Trophoblast cell (in vitro differentiated cells and primary cell): ENCODE measurements around the gene DNAJB11.
A peak's percentile ranks its signal among the peaks of the same experiment; 100 is the strongest.

Experiments
- DNase-seq, 2 donors: peaks; one replicate each; pipeline ENCODE4 v3.0.0-alpha.2; 2016
- H2AFZ ChIP-seq: 2 replicates; pipeline ENCODE4 v1.6.1; 2013; ENCODE audit warnings: low read length, moderate library complexity, mild to moderate bottlenecking; ENCODE audit not compliant: insufficient read depth, poor library complexity
- H2AK5ac ChIP-seq: 2 replicates; pipeline ENCODE4 v1.6.1; 2013; ENCODE audit warnings: mild to moderate bottlenecking, low read length
- H2BK120ac ChIP-seq: 2 replicates; pipeline ENCODE4 v1.6.1; 2013; ENCODE audit warnings: low read length, mild to moderate bottlenecking, moderate library complexity; ENCODE audit not compliant: insufficient read depth, poor library complexity
- H2BK12ac ChIP-seq: 2 replicates; pipeline ENCODE4 v1.6.1; 2013; ENCODE audit warnings: mild to moderate bottlenecking, low read length, moderate library complexity
- H2BK5ac ChIP-seq: 2 replicates; pipeline ENCODE4 v1.6.1; 2013; ENCODE audit warnings: low read length, low read depth, moderate library complexity, mild to moderate bottlenecking; ENCODE audit not compliant: poor library complexity
- H3K14ac ChIP-seq: 2 replicates; pipeline ENCODE4 v1.6.1; 2013; ENCODE audit warnings: mild to moderate bottlenecking, low read length
- H3K18ac ChIP-seq: 2 replicates; pipeline ENCODE4 v1.6.1; 2013; ENCODE audit warnings: mild to moderate bottlenecking, low read length
- H3K23ac ChIP-seq: 2 replicates; pipeline ENCODE4 v1.6.1; 2013; ENCODE audit warnings: low read length
- H3K27ac ChIP-seq: 2 replicates; pipeline ENCODE4 v1.5.1; 2013; ENCODE audit warnings: low read depth, mild to moderate bottlenecking, inconsistent platforms, low read length, moderate library complexity
- H3K27me3 ChIP-seq: 2 replicates; pipeline ENCODE4 v1.6.1; 2013; ENCODE audit warnings: inconsistent platforms, mild to moderate bottlenecking, low read length, moderate library complexity; ENCODE audit not compliant: insufficient read depth
- H3K36me3 ChIP-seq, 2 experiments: 1 replicate in 1 of 2; 2 replicates in 1 of 2; pipeline ENCODE4 v1.6.1; 2013; ENCODE audit warnings: low read length in 2 of 2, mild to moderate bottlenecking in 2 of 2, moderate library complexity in 1 of 2; ENCODE audit not compliant: insufficient read depth in 2 of 2, control insufficient read depth in 1 of 2
- H3K4ac ChIP-seq: 2 replicates; pipeline ENCODE4 v1.6.1; 2013; ENCODE audit warnings: low read depth, mild to moderate bottlenecking, low read length, moderate library complexity
- H3K4me1 ChIP-seq, 2 experiments: 1 replicate in 1 of 2; 2 replicates in 1 of 2; pipeline ENCODE4 v1.6.1; 2013; ENCODE audit warnings: low read length in 2 of 2, mild to moderate bottlenecking in 2 of 2, moderate library complexity in 1 of 2; ENCODE audit not compliant: insufficient read depth in 2 of 2, control insufficient read depth in 1 of 2
- H3K4me2 ChIP-seq: 2 replicates; pipeline ENCODE4 v1.6.1; 2013; ENCODE audit warnings: inconsistent platforms, mild to moderate bottlenecking, low read length, moderate library complexity
- H3K4me3 ChIP-seq: 2 replicates; pipeline ENCODE4 v1.5.1; 2013; ENCODE audit warnings: mild to moderate bottlenecking, low read depth, low read length, inconsistent platforms
- H3K79me1 ChIP-seq: one replicate; pipeline ENCODE4 v1.6.1; 2013; ENCODE audit warnings: low read length
- H3K79me2 ChIP-seq: 2 replicates; pipeline ENCODE4 v1.6.1; 2013; ENCODE audit warnings: low read length, mild to moderate bottlenecking; ENCODE audit not compliant: control insufficient read depth, insufficient read depth, poor library complexity
- H3K9ac ChIP-seq: 2 replicates; pipeline ENCODE4 v1.6.1; 2013; ENCODE audit warnings: mild to moderate bottlenecking, low read length
- H3K9me3 ChIP-seq: 2 replicates; pipeline ENCODE4 v1.6.1; 2013; ENCODE audit warnings: low read depth, mild to moderate bottlenecking, control low read depth, inconsistent platforms, low read length; ENCODE audit not compliant: insufficient read depth
- H4K12ac ChIP-seq: 2 replicates; pipeline ENCODE4 v1.6.1; 2013; ENCODE audit warnings: low read depth, mild to moderate bottlenecking, low read length, moderate library complexity
- H4K8ac ChIP-seq: 2 replicates; pipeline ENCODE4 v1.6.1; 2013; ENCODE audit warnings: low read depth, mild to moderate bottlenecking, low read length, moderate library complexity
- H4K91ac ChIP-seq: one replicate; pipeline ENCODE4 v1.6.1; 2013; ENCODE audit warnings: low read depth, mild to moderate bottlenecking, low read length, moderate library complexity
- WGBS: extraction: QIAGEN DNeasy Blood & Tissue Kit; methylation state at CpG from one replicate; pipeline ENCODE4 v1.1.7; 2013; ENCODE audit warnings: missing lambda C conversion rate; ENCODE audit not compliant: insufficient read length, insufficient coverage; ENCODE audit errors: extremely low coverage; 5-methylcytosine and 5-hydroxymethylcytosine counted together

Gene DNAJB11

DNA sequence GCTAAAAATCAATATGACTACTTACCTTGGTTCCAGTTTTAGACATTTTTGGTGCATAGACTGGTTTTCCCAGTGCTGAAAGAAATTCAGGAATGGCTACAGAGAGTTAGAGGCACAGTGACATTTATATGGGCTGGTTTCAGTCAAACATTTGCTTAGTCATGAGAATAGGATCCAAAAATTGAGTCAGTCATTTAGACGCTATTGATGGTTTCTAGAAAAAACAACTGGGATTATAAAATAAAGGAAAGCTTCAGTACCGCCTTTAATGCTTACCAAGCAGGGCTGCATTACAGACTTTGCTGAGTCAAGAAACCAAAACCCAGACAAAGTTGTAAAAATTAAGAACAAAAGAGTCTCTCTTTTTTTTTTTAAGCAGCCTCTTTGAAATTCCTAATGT, 26.2 kb upstream of the DNAJB11 start, which contains the start of gene CRYGS:
TSS of gene CRYGS (minus strand) at position 100 of the 400 bp plus-strand sequence. CDS start at position 46, 54 bp downstream.
- Histone ChIP-seq H3K79me1 (no peaks in the 10 kb centered on the region), H3K27me3 (no peaks in the 10 kb centered on the region)
- WGBS = no CpG with 5 or more reads among the region's 2 CpGs

GRCh38 chr3:186549497-186549896, 21.0 kb upstream of the DNAJB11 start:
- no peak overlapping the region for H3K14ac ChIP-seq
- H2AFZ ChIP-seq = no peak overlapping the region
- H3K4me3 ChIP-seq = no peak overlapping the region
- H3K9ac ChIP-seq = no peak overlapping the region
- H2BK12ac ChIP-seq = no peak overlapping the region
- no peak overlapping the region for H3K27ac ChIP-seq
- no peaks in the 10 kb centered on the region for H3K79me2 ChIP-seq
- no peak overlapping the region for H4K12ac ChIP-seq
- no peak overlapping the region for H3K4ac ChIP-seq
- H4K91ac ChIP-seq = no peak overlapping the region
- H3K4me2 ChIP-seq = no peak overlapping the region
- no CpG with 5 or more reads among the region's 3 CpGs for WGBS
- no peak overlapping the region for H2AK5ac ChIP-seq
- no peak overlapping the region for H3K23ac ChIP-seq
- H3K79me1 ChIP-seq = no peaks in the 10 kb centered on the region
- no peak for DNase-seq
- no peaks in the 10 kb centered on the region for H3K9me3 ChIP-seq
- peaks cover 6 to 11% of the 10 kb centered on the region in 2 experiments for H3K36me3 ChIP-seq
- H3K18ac ChIP-seq = no peak overlapping the region
- no peak overlapping the region for H2BK120ac ChIP-seq
- H2BK5ac ChIP-seq = no peak overlapping the region
- H3K4me1 ChIP-seq = no peaks in the 10 kb centered on the region
- no peaks in the 10 kb centered on the region for H3K27me3 ChIP-seq
- no peak overlapping the region for H4K8ac ChIP-seq

More for the DNA sequence above, 26.2 kb upstream of the DNAJB11 start, which contains the start of gene CRYGS:
- no peak within 1 kb of the TSS for H3K27ac ChIP-seq
- no peaks in the 10 kb centered on the region for H3K4me1 ChIP-seq
- no peak within 1 kb of the TSS for H3K23ac ChIP-seq
- H4K12ac ChIP-seq = no peak within 1 kb of the TSS
- H2BK12ac ChIP-seq = no peak within 1 kb of the TSS
- H4K91ac ChIP-seq = no peak within 1 kb of the TSS
- H3K9me3 ChIP-seq = no peaks in the 10 kb centered on the region
- no peak within 1 kb of the TSS for H3K18ac ChIP-seq
- no peak within 1 kb of the TSS for H3K9ac ChIP-seq
- H4K8ac ChIP-seq = no peak within 1 kb of the TSS
- H2AFZ ChIP-seq = no peak within 1 kb of the TSS
- H3K79me2 ChIP-seq = no peaks in the 10 kb centered on the region
- H3K4ac ChIP-seq = no peak within 1 kb of the TSS
- peaks cover 0 to 4% of the 10 kb centered on the region in 2 experiments for H3K36me3 ChIP-seq
- H2AK5ac ChIP-seq = no peak within 1 kb of the TSS
- no peak for DNase-seq
- no peak within 1 kb of the TSS for H2BK5ac ChIP-seq
- no peak within 1 kb of the TSS for H3K14ac ChIP-seq
- H3K4me2 ChIP-seq = no peak within 1 kb of the TSS
- no peak within 1 kb of the TSS for H2BK120ac ChIP-seq
- H3K4me3 ChIP-seq = no peak within 1 kb of the TSS

- H3K79me2 ChIP-seq = no peaks in the 10 kb centered on the region
- H3K18ac ChIP-seq = no peak overlapping the region
- no peak overlapping the region for H4K12ac ChIP-seq
- H3K9ac ChIP-seq = no peak overlapping the region
- no peak overlapping the region for H4K91ac ChIP-seq
- WGBS = no CpG with 5 or more reads among the region's 6 CpGs
- no peak overlapping the region for H2AK5ac ChIP-seq
- no peak overlapping the region for H2BK5ac ChIP-seq
- H3K4me1 ChIP-seq = no peaks in the 10 kb centered on the region
- H2BK12ac ChIP-seq = no peak overlapping the region
- no peak overlapping the region for H3K4me2 ChIP-seq
- no peaks in the 10 kb centered on the region for H3K27me3 ChIP-seq
- peak in 1 of 2 donors; percentile 16 for DNase-seq
- no peak overlapping the region for H3K4ac ChIP-seq
- no peak overlapping the region for H3K27ac ChIP-seq
- H3K23ac ChIP-seq = no peak overlapping the region
- no peak overlapping the region for H3K14ac ChIP-seq
- H4K8ac ChIP-seq = no peak overlapping the region
- no peak overlapping the region for H3K4me3 ChIP-seq
- H3K79me1 ChIP-seq = no peaks in the 10 kb centered on the region
- H2BK120ac ChIP-seq = no peak overlapping the region
- H2AFZ ChIP-seq = no peak overlapping the region
- no peaks in the 10 kb centered on the region for H3K9me3 ChIP-seq
- peaks cover 13 to 14% of the 10 kb centered on the region in 2 experiments for H3K36me3 ChIP-seq
Measured at GRCh38 chr3:186551387-186551786, 19.1 kb upstream of the DNAJB11 start.

- H3K4me3 ChIP-seq = no peak overlapping the region
- H4K8ac ChIP-seq = no peak overlapping the region
- no peak overlapping the region for H3K4ac ChIP-seq
- no peak overlapping the region for H4K91ac ChIP-seq
- H3K27me3 ChIP-seq = no peaks in the 10 kb centered on the region
- no peaks in the 10 kb centered on the region for H3K79me1 ChIP-seq
- no peaks in the 10 kb centered on the region for H3K79me2 ChIP-seq
- H3K14ac ChIP-seq = no peak overlapping the region
- no peak overlapping the region for H2BK120ac ChIP-seq
- H2BK12ac ChIP-seq = no peak overlapping the region
- H3K18ac ChIP-seq = no peak overlapping the region
- no peak overlapping the region for H3K4me2 ChIP-seq
- no peak overlapping the region for H2BK5ac ChIP-seq
- H2AFZ ChIP-seq = no peak overlapping the region
- H3K9me3 ChIP-seq = no peaks in the 10 kb centered on the region
- H4K12ac ChIP-seq = no peak overlapping the region
- DNase-seq = no peak
- H3K27ac ChIP-seq = no peak overlapping the region
- H3K23ac ChIP-seq = no peak overlapping the region
- no peak overlapping the region for H2AK5ac ChIP-seq
- no peak overlapping the region for H3K9ac ChIP-seq
- no CpG with 5 or more reads among the region's 5 CpGs for WGBS
- no peaks in the 10 kb centered on the region for H3K4me1 ChIP-seq
- H3K36me3 ChIP-seq = peaks cover 13 to 14% of the 10 kb centered on the region in 2 experiments
Measured at GRCh38 chr3:186552408-186553031, 18.0 kb upstream of the DNAJB11 start.
